WTC11 (cell line): Measurements from ENCODE around the gene FEM1A. TPM values are rescaled to one million over a fixed set of nuclear protein-coding genes. Genes with fewer than 3 reads are reported as not detected.

ENCODE experiments used
- ATAC-seq: fragments of 200-7000 bp; cut with Tn5 transposase; 2 replicates; pipeline ENCODE4 v1.10.0; 2021; ENCODE audit warnings: mild to moderate bottlenecking, moderate library complexity
- Bru-seq: library from RNA; stranded (reverse); fragments of 400-500 nt; gene quantifications from one replicate; lab custom pipeline; 2021; lab: Mats Ljungman, UMichigan
- CTCF ChIA-PET: fragments of 300-600 bp; sonication (Branson Sonifier 250); formaldehyde crosslinking; loops from one replicate; lab custom pipeline; 2021; ENCODE audit warnings: antibody characterized with exemption; lab: Charles Lee
- POLR2A ChIA-PET: fragments of 350-600 bp; sonication (Branson Sonifier 250); formaldehyde crosslinking; loops from one replicate; lab custom pipeline; 2021; ENCODE audit warnings: antibody characterized with exemption; lab: Charles Lee
- DNase-seq: peaks from one replicate; pipeline ENCODE4 v3.0.0; 2021; ENCODE audit warnings: low spot score
- H3K27ac Mint-ChIP-seq: 2 replicates; pipeline ENCODE4 v1.8.0; 2021; ENCODE audit warnings: mixed read lengths
- H3K27me3 Mint-ChIP-seq: 2 replicates; pipeline ENCODE4 v1.8.0; 2021; ENCODE audit warnings: low read depth, mild to moderate bottlenecking, moderate library complexity, mixed read lengths
- H3K36me3 Mint-ChIP-seq: 2 replicates; pipeline ENCODE4 v1.8.0; 2021; ENCODE audit warnings: mixed read lengths
- H3K4me1 Mint-ChIP-seq: 2 replicates; pipeline ENCODE4 v1.8.0; 2022; ENCODE audit warnings: mixed read lengths
- H3K4me3 Mint-ChIP-seq: 2 replicates; pipeline ENCODE4 v1.8.0; 2021; ENCODE audit warnings: mild to moderate bottlenecking, moderate library complexity, mixed read lengths
- H3K9me3 Mint-ChIP-seq: 2 replicates; pipeline ENCODE4 v1.8.0; 2021; ENCODE audit warnings: mixed read lengths
- CREB1 ChIP-seq: sonication (generic); formaldehyde crosslinking; IDR thresholded peaks from 2 replicates; pipeline ENCODE4 v1.8.0; 2023; ENCODE audit warnings: mild to moderate bottlenecking, missing genetic modification reagents
- CREM ChIP-seq: sonication (generic); formaldehyde crosslinking; IDR thresholded peaks from 2 replicates; pipeline ENCODE4 v1.8.1; 2022; ENCODE audit warnings: mild to moderate bottlenecking, missing genetic modification reagents, moderate library complexity
- ETV6 ChIP-seq: sonication (generic); formaldehyde crosslinking; IDR thresholded peaks from 2 replicates; pipeline ENCODE4 v1.8.1; 2022; ENCODE audit warnings: mild to moderate bottlenecking, missing genetic modification reagents
- FOXK1 ChIP-seq: sonication (generic); formaldehyde crosslinking; IDR thresholded peaks from 2 replicates; pipeline ENCODE4 v1.8.0; 2022; ENCODE audit warnings: mild to moderate bottlenecking, moderate library complexity, missing genetic modification reagents
- GABPB1 ChIP-seq: sonication (generic); formaldehyde crosslinking; IDR thresholded peaks from 2 replicates; pipeline ENCODE4 v1.8.1; 2023; ENCODE audit warnings: mild to moderate bottlenecking, missing genetic modification reagents
- MXD4 ChIP-seq: fragments of 250-450 bp; sonication (Bioruptor Pico); IDR thresholded peaks from 2 replicates; pipeline ENCODE4 v1.8.0; 2021; ENCODE audit warnings: mild to moderate bottlenecking, moderate library complexity, borderline replicate concordance
- NFYB ChIP-seq: sonication (generic); formaldehyde crosslinking; conservative IDR thresholded peaks from 2 replicates; pipeline ENCODE4 v1.8.0; 2022; ENCODE audit warnings: low read depth, missing genetic modification reagents
- SP1 ChIP-seq: sonication (generic); formaldehyde crosslinking; conservative IDR thresholded peaks from 2 replicates; pipeline ENCODE4 v1.8.1; 2022; ENCODE audit warnings: missing genetic modification reagents
- TCF7 ChIP-seq: sonication (generic); formaldehyde crosslinking; IDR thresholded peaks from 2 replicates; pipeline ENCODE4 v1.8.0; 2022; ENCODE audit warnings: mild to moderate bottlenecking, low read depth, missing genetic modification reagents, moderate library complexity
- ZBTB21 ChIP-seq: sonication (generic); formaldehyde crosslinking; IDR thresholded peaks from 2 replicates; pipeline ENCODE4 v1.8.1; 2023; ENCODE audit warnings: mild to moderate bottlenecking, missing genetic modification reagents, borderline replicate concordance
- ZNF317 ChIP-seq: sonication (generic); formaldehyde crosslinking; IDR thresholded peaks from 2 replicates; pipeline ENCODE4 v1.8.1; 2023; ENCODE audit warnings: low read depth, mild to moderate bottlenecking, moderate library complexity, missing genetic modification reagents, borderline replicate concordance
- long read RNA-seq, 3 experiments: library from RNA in 1 of 3; library from capped mRNA in 1 of 3; library from polyadenylated mRNA in 1 of 3; unstranded in 2 of 3; stranded (forward) in 1 of 3; transcript quantifications; one replicate each; pipeline ENCODE4 v2.0.0, GENCODE V29; 2021
- total RNA-seq: library from RNA; stranded (reverse); gene quantifications from 3 replicates; pipeline ENCODE4 v1.2.3, GENCODE V29; 2021
- TF ChIP-seq, protein P1 (sequence below): fragments of 200-600 bp; IDR thresholded peaks from 2 replicates; pipeline ENCODE4 v1.8.0; 2022; ENCODE audit warnings: antibody characterized with exemption
- TF ChIP-seq, protein P2 (sequence below): fragments of 250-450 bp; sonication (Bioruptor Pico); conservative IDR thresholded peaks from 2 replicates; pipeline ENCODE4 v1.9.0; 2021; ENCODE audit warnings: mild to moderate bottlenecking
- TF ChIP-seq, protein P3 (sequence below): fragments of 250-450 bp; sonication (Bioruptor Pico); IDR thresholded peaks from 2 replicates; pipeline ENCODE4 v1.8.0; 2021; ENCODE audit warnings: mild to moderate bottlenecking
- TF ChIP-seq, protein P4 (sequence below): sonication (generic); formaldehyde crosslinking; IDR thresholded peaks from 2 replicates; pipeline ENCODE4 v1.8.1; 2023; ENCODE audit warnings: mild to moderate bottlenecking, missing genetic modification reagents, moderate library complexity
- TF ChIP-seq, protein P5 (sequence below): sonication (generic); formaldehyde crosslinking; IDR thresholded peaks from 2 replicates; pipeline ENCODE4 v1.8.0; 2022; ENCODE audit warnings: mild to moderate bottlenecking, missing genetic modification reagents
- TF ChIP-seq, protein P6 (sequence below): sonication (generic); formaldehyde crosslinking; IDR thresholded peaks from 2 replicates; pipeline ENCODE4 v1.8.1; 2023; ENCODE audit warnings: mild to moderate bottlenecking, missing genetic modification reagents
- TF ChIP-seq, protein P7 (sequence below): sonication (generic); formaldehyde crosslinking; IDR thresholded peaks from 2 replicates; pipeline ENCODE4 v1.8.0; 2022; ENCODE audit warnings: mild to moderate bottlenecking, missing genetic modification reagents
- TF ChIP-seq, protein P8 (sequence below): sonication (generic); formaldehyde crosslinking; conservative IDR thresholded peaks from 2 replicates; pipeline ENCODE4 v1.8.1; 2022; ENCODE audit warnings: mild to moderate bottlenecking, missing genetic modification reagents

Gene FEM1A, protein sequence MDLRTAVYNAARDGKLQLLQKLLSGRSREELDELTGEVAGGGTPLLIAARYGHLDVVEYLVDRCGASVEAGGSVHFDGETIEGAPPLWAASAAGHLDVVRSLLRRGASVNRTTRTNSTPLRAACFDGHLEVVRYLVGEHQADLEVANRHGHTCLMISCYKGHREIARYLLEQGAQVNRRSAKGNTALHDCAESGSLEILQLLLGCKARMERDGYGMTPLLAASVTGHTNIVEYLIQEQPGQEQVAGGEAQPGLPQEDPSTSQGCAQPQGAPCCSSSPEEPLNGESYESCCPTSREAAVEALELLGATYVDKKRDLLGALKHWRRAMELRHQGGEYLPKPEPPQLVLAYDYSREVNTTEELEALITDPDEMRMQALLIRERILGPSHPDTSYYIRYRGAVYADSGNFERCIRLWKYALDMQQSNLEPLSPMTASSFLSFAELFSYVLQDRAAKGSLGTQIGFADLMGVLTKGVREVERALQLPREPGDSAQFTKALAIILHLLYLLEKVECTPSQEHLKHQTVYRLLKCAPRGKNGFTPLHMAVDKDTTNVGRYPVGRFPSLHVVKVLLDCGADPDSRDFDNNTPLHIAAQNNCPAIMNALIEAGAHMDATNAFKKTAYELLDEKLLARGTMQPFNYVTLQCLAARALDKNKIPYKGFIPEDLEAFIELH
- total RNA-seq (15.7 to 16.1 TPM (median 15.8 TPM) in 3 replicates), Bru-seq, nascent RNA (percentile 85 among the genes with signal in this experiment)
- long read RNA-seq, experiment 1, full-length matches to known transcripts = 168 of 170 reads
- long read RNA-seq, experiment 1, partial matches to known transcripts = 0 of 170 reads
- long read RNA-seq, experiment 1, other reads (novel, unspliced or antisense) = 2 of 170 reads
- long read RNA-seq, experiment 2, full-length matches to known transcripts = 43 of 43 reads
- long read RNA-seq, experiment 2, partial matches to known transcripts = 0 of 43 reads
- long read RNA-seq, experiment 2, other reads (novel, unspliced or antisense) = 0 of 43 reads
- long read RNA-seq, experiment 3 = 0 reads

DNA sequence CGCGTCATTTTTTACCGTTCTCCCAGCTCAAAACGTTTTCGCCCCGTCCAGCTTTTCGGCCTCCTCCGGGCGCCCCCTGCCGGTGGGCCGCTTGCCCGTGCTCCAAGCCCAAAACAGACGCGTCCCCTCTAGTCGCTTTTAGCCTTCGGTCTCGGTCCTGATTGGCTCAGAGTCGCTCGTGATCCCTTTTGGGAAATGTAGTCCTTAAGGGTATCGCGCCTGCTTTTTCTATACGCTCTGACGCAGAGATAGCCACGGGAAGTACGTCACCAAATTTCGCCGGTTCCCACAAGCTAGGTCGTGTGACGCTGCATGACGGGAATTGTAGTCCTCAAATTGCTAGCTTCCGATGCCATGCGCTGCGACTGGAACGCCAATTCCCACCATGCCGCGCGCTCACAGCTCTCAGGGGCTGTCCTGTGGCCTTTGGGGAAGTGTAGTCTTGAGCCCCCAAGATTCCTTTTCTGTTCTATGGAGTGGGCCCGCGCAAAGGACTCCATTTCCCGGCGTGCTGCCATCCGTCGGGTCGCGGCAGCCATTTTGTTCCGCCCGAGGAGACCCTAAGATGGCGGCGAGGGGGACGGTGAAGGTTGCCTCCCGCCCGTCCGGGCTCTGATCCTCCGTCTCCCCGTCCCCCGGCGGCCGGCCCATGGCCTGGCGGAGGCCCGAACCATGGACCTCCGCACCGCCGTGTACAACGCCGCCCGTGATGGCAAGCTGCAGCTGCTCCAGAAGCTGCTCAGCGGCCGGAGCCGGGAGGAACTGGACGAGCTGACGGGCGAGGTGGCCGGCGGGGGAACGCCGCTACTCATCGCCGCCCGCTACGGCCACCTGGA lies at the start of gene FEM1A:
FEM1A (plus strand) TSS at position 552 of the 836 bp plus-strand sequence; CDS start at position 673, 121 bp downstream.
- ChIA-PET POLR2A (interaction anchor here (0.9 to 1.2 kb wide), 3 partner anchors 22 to 59 kb away, joined by 3 to 6 read pairs (median 3); no protein-coding TSS in a partner anchor), CTCF (interaction anchor here (0.6 to 3.2 kb wide), 56 partner anchors 9 to 561 kb away, joined by 3 to 150 read pairs (median 5); partner anchors contain the start of genes DPP9, KDM4B, PLIN3 and PLIN5)
- Mint-ChIP-seq H3K4me1 (peaks cover 14% of the 10 kb centered on the region), H3K4me3 (peak within 1 kb of the TSS; percentile 80), H3K27me3 (no peaks in the 10 kb centered on the region), H3K36me3 (peaks cover 12% of the 10 kb centered on the region), H3K9me3 (no peaks in the 10 kb centered on the region), H3K27ac (no peak within 1 kb of the TSS; the same call in 1 of the 2 replicates)
- peak; percentile 98 for ATAC-seq
- DNase-seq = peak; percentile 98
- TF ChIP-seq SP1 (CRISPR knock-in tag) = peak; percentile 55; the same call in 1 of the 2 replicates
- peak; percentile 49; the same call in 1 of the 2 replicates for TF ChIP-seq TCF7 (CRISPR knock-in tag)
- TF ChIP-seq ZBTB21 (CRISPR knock-in tag) = peak; percentile 71
- no peak for TF ChIP-seq MXD4 (CRISPR knock-in tag)
- peak; percentile 93 for TF ChIP-seq CREM
- TF ChIP-seq, protein P1, sequence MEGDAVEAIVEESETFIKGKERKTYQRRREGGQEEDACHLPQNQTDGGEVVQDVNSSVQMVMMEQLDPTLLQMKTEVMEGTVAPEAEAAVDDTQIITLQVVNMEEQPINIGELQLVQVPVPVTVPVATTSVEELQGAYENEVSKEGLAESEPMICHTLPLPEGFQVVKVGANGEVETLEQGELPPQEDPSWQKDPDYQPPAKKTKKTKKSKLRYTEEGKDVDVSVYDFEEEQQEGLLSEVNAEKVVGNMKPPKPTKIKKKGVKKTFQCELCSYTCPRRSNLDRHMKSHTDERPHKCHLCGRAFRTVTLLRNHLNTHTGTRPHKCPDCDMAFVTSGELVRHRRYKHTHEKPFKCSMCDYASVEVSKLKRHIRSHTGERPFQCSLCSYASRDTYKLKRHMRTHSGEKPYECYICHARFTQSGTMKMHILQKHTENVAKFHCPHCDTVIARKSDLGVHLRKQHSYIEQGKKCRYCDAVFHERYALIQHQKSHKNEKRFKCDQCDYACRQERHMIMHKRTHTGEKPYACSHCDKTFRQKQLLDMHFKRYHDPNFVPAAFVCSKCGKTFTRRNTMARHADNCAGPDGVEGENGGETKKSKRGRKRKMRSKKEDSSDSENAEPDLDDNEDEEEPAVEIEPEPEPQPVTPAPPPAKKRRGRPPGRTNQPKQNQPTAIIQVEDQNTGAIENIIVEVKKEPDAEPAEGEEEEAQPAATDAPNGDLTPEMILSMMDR = peak; percentile 95
- TF ChIP-seq, protein P2, sequence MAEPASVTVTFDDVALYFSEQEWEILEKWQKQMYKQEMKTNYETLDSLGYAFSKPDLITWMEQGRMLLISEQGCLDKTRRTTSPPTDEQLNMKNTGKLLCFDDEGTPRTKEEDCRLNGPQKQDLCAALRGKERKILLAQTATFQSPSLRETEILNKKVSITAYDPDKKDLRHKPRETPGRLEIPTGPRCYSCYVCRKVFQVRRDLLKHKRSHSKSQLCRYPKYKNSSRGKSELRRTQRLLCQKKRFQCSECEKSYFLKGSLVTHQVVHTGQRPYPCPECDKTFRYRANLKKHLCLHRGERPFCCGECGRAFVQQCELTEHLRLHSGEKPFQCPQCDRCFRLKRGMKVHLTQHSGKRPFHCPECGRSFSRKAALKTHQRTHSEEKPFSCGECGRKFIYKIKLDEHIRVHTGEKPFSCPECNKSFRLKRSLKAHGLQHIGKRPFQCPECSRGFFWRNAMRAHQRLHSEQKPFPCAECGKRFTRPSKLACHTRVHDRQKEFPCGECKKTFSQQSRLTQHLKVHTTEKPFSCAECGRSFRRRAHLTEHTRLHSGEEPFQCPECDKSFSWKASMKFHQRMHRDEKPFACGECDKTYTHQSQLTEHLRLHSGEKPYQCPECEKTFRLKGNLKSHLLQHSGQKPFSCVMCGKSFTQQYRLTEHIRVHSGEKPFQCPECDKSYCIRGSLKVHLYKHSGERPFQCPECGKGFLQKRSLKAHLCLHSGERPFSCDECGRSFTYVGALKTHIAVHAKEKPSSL (CRISPR knock-in tag) = no peak
- TF ChIP-seq, protein P3, sequence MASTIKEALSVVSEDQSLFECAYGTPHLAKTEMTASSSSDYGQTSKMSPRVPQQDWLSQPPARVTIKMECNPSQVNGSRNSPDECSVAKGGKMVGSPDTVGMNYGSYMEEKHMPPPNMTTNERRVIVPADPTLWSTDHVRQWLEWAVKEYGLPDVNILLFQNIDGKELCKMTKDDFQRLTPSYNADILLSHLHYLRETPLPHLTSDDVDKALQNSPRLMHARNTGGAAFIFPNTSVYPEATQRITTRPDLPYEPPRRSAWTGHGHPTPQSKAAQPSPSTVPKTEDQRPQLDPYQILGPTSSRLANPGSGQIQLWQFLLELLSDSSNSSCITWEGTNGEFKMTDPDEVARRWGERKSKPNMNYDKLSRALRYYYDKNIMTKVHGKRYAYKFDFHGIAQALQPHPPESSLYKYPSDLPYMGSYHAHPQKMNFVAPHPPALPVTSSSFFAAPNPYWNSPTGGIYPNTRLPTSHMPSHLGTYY (CRISPR knock-in tag) = no peak
- peak; percentile 74; the same call in 1 of the 2 replicates for TF ChIP-seq CREB1 (CRISPR knock-in tag)
- TF ChIP-seq, protein P4, sequence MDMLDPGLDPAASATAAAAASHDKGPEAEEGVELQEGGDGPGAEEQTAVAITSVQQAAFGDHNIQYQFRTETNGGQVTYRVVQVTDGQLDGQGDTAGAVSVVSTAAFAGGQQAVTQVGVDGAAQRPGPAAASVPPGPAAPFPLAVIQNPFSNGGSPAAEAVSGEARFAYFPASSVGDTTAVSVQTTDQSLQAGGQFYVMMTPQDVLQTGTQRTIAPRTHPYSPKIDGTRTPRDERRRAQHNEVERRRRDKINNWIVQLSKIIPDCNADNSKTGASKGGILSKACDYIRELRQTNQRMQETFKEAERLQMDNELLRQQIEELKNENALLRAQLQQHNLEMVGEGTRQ = peak; percentile 82
- peak; percentile 66 for TF ChIP-seq FOXK1 (CRISPR knock-in tag)
- TF ChIP-seq, protein P5, sequence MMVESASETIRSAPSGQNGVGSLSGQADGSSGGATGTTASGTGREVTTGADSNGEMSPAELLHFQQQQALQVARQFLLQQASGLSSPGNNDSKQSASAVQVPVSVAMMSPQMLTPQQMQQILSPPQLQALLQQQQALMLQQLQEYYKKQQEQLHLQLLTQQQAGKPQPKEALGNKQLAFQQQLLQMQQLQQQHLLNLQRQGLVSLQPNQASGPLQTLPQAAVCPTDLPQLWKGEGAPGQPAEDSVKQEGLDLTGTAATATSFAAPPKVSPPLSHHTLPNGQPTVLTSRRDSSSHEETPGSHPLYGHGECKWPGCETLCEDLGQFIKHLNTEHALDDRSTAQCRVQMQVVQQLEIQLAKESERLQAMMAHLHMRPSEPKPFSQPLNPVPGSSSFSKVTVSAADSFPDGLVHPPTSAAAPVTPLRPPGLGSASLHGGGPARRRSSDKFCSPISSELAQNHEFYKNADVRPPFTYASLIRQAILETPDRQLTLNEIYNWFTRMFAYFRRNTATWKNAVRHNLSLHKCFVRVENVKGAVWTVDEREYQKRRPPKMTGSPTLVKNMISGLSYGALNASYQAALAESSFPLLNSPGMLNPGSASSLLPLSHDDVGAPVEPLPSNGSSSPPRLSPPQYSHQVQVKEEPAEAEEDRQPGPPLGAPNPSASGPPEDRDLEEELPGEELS (CRISPR knock-in tag) = peak; percentile 30; the same call in 1 of the 2 replicates
- TF ChIP-seq, protein P6, sequence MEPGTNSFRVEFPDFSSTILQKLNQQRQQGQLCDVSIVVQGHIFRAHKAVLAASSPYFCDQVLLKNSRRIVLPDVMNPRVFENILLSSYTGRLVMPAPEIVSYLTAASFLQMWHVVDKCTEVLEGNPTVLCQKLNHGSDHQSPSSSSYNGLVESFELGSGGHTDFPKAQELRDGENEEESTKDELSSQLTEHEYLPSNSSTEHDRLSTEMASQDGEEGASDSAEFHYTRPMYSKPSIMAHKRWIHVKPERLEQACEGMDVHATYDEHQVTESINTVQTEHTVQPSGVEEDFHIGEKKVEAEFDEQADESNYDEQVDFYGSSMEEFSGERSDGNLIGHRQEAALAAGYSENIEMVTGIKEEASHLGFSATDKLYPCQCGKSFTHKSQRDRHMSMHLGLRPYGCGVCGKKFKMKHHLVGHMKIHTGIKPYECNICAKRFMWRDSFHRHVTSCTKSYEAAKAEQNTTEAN = 0 out of 2 replicates have a peak, but pooled peaks have one; percentile 52
- peak; percentile 26; the same call in 1 of the 2 replicates for TF ChIP-seq ETV6 (CRISPR knock-in tag)
- peak; percentile 70 for TF ChIP-seq NFYB (CRISPR knock-in tag)
- TF ChIP-seq ZNF317 = no peak
- TF ChIP-seq, protein P7, sequence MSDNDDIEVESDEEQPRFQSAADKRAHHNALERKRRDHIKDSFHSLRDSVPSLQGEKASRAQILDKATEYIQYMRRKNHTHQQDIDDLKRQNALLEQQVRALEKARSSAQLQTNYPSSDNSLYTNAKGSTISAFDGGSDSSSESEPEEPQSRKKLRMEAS (CRISPR knock-in tag) = peak; percentile 2; the same call in 1 of the 2 replicates
- TF ChIP-seq GABPB1 (CRISPR knock-in tag) = peak; percentile 90; the same call in 1 of the 2 replicates
- TF ChIP-seq, protein P8, sequence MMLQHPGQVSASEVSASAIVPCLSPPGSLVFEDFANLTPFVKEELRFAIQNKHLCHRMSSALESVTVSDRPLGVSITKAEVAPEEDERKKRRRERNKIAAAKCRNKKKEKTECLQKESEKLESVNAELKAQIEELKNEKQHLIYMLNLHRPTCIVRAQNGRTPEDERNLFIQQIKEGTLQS = no peak
